Measurements from ENCODE around the gene TBC1D22A.

The TBC1D22A gene

GRCh38 chr22:47098121-47098520, 335.7 kb downstream of the TBC1D22A start:
- no peak for TF ChIP-seq CTCF (IDR thresholded peaks at IDR 0.05; ENCODE audit: extremely low read depth, missing control alignments)
- no peak for DNase-seq (ENCODE audit: low spot score)

GRCh38 chr22:47098554-47098953, 336.1 kb downstream of the TBC1D22A start:
- no peak for TF ChIP-seq CTCF (IDR thresholded peaks at IDR 0.05; ENCODE audit: extremely low read depth, missing control alignments)

GRCh38 chr22:47100019-47100418, 337.6 kb downstream of the TBC1D22A start:
- no peak for TF ChIP-seq CTCF (IDR thresholded peaks at IDR 0.05; ENCODE audit: extremely low read depth, missing control alignments)

More at GRCh38 chr22:47098554-47098953, 336.1 kb downstream of the TBC1D22A start:
- no peak for DNase-seq (ENCODE audit: low spot score)

GRCh38 chr22:47100646-47101200, 338.3 kb downstream of the TBC1D22A start:
- no peak for TF ChIP-seq CTCF (IDR thresholded peaks at IDR 0.05; ENCODE audit: extremely low read depth, missing control alignments)
- DNase-seq (ENCODE audit: low spot score) = no peak

More at GRCh38 chr22:47100019-47100418, 337.6 kb downstream of the TBC1D22A start:
- DNase-seq (ENCODE audit: low spot score) = no peak

GRCh38 chr22:47101321-47101885, 339.0 kb downstream of the TBC1D22A start:
- DNase-seq (ENCODE audit: low spot score) = no peak
- TF ChIP-seq CTCF (IDR thresholded peaks at IDR 0.05; ENCODE audit: extremely low read depth, missing control alignments) = no peak

GRCh38 chr22:47102081-47102480, 339.6 kb downstream of the TBC1D22A start:
- no peak for DNase-seq (ENCODE audit: low spot score)
- TF ChIP-seq CTCF (IDR thresholded peaks at IDR 0.05; ENCODE audit: extremely low read depth, missing control alignments) = no peak

GRCh38 chr22:47102648-47103047, 340.2 kb downstream of the TBC1D22A start:
- DNase-seq (ENCODE audit: low spot score) = no peak

More at GRCh38 chr22:47102648-47103047, 340.2 kb downstream of the TBC1D22A start:
- no peak for TF ChIP-seq CTCF (IDR thresholded peaks at IDR 0.05; ENCODE audit: extremely low read depth, missing control alignments)
